ENCODE data around the gene QSOX2.

The QSOX2 gene

DNA sequence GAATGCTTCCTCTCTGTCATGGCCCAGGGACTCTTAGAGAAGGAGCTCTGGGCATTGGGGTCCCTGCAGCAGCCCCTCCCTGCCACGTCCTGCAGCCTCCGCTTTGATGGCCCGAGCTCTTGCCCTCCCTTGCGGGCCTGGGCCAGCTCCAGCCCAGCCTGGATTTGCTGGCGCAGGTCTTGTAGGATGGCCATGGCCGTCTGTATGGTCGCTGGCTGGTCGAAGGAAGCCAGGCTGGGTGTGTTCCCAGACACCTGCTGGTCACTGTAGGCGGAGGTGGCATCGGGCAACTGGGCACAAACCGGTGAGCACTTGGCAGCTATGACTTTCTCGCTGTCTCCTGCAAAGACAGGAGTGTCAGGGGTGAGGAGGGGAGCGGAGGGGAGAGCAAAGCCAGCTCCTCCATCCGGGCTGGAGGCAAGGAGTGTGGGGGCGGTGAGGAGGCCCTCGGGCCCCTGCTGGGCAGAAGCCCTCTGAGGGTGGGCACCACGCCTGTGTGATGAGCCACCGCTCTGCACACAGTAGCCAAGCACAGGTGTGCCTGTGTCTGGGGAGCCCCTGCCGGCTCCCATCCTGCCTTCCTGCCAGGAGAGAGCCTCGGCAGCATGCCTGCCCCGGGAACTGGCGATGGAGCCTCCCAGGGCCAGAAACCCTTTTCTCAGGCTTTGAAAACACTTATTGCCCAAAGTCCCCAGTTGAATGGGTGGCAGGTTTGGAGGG, 45.9 kb upstream of the QSOX2 start:
- DNase-seq (ENCODE audit: low read depth) = no peak

DNA sequence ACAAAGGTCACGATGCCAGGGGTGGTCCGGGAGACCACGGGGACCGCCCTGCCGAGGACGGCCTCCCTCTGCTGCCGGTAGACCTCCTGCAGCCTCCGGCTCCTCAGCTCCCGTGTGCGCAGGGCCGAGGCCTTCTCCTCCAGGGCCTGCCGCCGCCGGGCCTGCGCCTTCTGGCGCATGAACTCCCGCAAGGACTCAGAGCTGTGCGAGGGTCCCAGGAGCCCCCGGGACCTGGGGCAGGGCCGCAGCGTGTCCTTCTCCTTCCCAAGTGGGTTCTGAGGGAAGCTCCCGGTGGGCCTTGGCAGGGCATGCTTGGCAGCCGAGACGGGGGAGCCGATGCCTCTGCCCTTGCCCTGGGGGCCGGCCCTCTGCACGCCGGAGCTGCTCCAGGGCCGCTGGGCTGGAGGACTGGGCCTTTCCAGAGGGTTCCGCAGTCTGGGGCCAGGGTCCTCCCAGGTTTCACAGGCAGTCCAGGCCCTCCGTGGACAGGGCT, 44.9 kb upstream of the QSOX2 start:
- TF ChIP-seq, protein P1, sequence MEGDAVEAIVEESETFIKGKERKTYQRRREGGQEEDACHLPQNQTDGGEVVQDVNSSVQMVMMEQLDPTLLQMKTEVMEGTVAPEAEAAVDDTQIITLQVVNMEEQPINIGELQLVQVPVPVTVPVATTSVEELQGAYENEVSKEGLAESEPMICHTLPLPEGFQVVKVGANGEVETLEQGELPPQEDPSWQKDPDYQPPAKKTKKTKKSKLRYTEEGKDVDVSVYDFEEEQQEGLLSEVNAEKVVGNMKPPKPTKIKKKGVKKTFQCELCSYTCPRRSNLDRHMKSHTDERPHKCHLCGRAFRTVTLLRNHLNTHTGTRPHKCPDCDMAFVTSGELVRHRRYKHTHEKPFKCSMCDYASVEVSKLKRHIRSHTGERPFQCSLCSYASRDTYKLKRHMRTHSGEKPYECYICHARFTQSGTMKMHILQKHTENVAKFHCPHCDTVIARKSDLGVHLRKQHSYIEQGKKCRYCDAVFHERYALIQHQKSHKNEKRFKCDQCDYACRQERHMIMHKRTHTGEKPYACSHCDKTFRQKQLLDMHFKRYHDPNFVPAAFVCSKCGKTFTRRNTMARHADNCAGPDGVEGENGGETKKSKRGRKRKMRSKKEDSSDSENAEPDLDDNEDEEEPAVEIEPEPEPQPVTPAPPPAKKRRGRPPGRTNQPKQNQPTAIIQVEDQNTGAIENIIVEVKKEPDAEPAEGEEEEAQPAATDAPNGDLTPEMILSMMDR (conservative IDR thresholded peaks at IDR 0.05; ENCODE audit: low read length) = no peak
- H3K4me3 ChIP-seq (ENCODE audit: low read length) = no peak overlapping the region
- no peak for DNase-seq (ENCODE audit: low read depth)

More for the DNA sequence above, 45.9 kb upstream of the QSOX2 start:
- H3K4me3 ChIP-seq (ENCODE audit: low read length) = no peak overlapping the region
- TF ChIP-seq, protein P1 (conservative IDR thresholded peaks at IDR 0.05; ENCODE audit: low read length) = no peak

DNA sequence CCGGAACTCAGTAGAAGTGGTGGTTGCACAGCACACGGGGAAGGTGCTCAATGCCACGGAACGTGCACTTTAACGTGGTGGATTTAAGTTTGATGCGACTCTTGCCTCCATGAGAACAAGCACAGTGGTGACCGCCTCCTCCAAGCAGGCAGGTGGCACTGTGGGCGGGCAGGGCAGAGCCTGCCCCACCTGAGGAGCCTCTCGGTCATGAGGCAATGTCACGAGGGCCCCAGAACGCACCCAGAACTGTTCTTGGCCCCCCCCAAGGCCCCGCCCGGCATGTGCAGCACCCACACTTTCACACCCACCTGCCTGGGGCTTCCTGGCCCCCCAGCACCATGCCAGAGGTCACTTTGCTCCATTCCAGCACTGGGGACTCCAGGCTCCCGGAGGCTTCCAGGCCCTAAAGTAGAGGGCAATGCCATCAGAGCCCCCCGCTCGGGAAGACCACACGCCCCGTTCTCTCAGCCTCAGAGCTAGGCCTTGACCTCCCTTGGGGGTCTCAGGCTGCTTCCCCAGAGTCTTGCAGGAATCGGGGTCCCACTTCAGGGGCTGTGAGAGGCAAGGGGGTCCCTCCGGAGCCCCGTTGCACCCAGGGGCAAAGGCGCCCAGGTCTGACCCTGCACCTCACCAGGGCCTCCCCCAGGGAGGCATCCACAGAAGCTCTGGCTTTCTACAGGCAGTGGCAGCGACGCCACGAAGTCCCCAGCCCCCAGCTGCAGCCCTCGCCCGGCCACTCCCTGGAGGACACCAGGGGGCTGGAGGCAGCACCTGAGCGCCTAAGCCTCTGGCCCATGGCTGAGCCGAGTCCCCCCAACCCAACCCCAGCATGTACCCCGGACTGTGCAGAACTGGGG, 44.3 kb upstream of the QSOX2 start:
- TF ChIP-seq, protein P1 (conservative IDR thresholded peaks at IDR 0.05; ENCODE audit: low read length) = no peak
- DNase-seq (ENCODE audit: low read depth) = no peak
- H3K4me3 ChIP-seq (ENCODE audit: low read length) = no peak overlapping the region

DNA sequence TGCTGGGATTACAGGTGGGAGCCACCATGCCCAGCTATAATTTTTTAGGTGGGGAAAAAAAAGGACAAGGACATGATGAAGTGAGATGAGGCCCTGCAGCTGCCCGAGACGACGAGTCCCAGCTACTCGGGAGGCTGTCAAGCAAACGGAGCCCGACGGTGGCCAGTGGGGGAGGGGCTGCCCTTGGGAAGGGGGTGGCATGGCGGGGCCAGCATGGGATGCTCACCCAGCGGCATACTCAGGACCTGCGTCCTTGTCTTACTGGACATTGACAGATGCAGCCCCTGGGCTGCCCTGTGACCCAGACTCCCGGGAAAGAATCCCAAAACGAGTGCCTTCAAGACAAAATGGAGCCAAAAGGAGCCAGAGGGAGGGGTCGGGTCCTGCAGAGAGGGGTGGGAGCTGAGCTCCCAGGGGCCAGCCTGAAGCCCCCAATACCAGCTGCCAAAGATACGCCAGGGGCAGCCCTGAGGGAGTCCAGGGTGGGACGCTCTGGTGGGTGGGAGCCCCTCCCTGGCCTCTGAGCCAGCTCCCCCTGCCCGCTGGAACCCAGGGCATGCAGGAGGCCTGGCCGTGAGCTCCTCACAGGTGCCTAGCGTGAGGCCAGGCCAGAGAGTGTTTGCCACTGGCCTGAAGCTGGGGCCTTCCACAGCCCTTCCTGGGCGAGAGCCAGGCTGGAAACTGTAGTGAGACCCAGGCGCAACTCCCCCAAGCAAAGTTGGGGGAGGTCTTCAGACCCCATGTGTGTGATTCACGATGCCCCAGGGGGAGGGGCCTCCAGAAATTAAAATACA, 42.5 kb upstream of the QSOX2 start:
- no peak for DNase-seq (ENCODE audit: low read depth)
- no peak overlapping the region for H3K4me3 ChIP-seq (ENCODE audit: low read length)
- TF ChIP-seq, protein P1 (conservative IDR thresholded peaks at IDR 0.05; ENCODE audit: low read length) = no peak

DNA sequence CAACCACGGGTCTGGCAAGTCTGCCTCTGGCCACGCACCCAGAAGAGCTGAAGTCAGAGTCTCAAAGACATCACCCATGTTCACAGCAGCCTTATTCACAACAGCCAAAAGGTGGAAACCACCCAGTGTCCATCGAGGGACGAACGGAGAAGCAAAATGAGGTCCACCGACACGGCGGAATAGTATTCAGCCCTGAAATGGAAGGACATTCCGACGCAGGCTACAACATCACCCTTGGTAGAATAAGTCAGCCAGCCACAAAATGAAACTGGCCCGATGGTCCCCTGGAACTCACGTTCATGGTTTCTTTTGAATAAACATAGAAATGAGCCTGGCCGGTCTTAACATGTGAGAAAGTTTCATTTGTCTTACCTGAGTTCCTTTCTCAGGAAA, 41.4 kb upstream of the QSOX2 start:
- no peak overlapping the region for H3K4me3 ChIP-seq (ENCODE audit: low read length)
- TF ChIP-seq, protein P1 (conservative IDR thresholded peaks at IDR 0.05; ENCODE audit: low read length) = no peak
- DNase-seq (ENCODE audit: low read depth) = no peak

DNA sequence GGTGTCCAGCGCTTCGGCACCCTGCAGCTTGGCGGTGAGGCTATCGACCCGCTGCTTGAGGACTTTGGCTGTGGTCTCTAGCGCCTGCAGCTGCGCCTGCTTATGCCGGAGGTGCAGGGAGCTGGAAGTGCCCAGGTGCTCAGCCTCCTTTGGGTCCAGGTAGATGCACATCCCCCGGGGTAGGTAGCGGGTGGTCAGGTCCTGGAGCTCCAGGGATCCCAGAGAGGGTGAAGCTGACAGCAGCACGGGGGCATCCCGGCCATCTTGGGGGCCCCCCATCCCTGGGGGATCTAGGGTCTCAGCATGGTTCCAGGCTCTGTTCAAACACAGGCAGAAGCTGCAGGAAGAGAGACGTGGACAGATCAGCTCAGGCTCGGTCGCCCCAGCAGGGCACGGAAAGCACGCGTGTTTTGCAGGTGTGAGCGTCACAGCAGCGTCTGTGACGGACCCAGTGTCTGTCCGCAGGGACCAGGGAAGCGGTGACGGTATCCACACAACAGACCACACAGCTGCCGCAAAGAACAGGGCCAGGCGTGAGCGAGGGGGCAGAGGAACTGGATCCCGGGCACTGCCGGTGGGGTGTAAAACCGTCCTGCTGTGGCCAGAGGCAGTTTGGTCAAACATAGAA, 40.9 kb upstream of the QSOX2 start:
- TF ChIP-seq, protein P1 (conservative IDR thresholded peaks at IDR 0.05; ENCODE audit: low read length) = no peak
- no peak overlapping the region for H3K4me3 ChIP-seq (ENCODE audit: low read length)
- no peak for DNase-seq (ENCODE audit: low read depth)
